ENCODE measurements around the gene DRC1.
"Not testable (repeated sequence)": the region's sequence is repeated elsewhere in the genome, so short reads cannot be mapped to it uniquely, and the experiment has no call there.

The DRC1 gene

GRCh38 chr2:26401739-26402541 is at the start of gene DRC1:
Gene DRC1, plus strand, starts transcription at chr2:26401920. Its CDS starts 70 bp downstream, at chr2:26401990.
- TF ChIP-seq CTCF (IDR thresholded peaks at IDR 0.05; ENCODE audit: low read depth, low read length), result no peak
- peak within 1 kb of the TSS; percentile 52 for H3K4me3 ChIP-seq (ENCODE audit: low read depth, low read length)
- DNase-seq (ENCODE audit: low read depth, low spot score), result peak; percentile 75
- in situ Hi-C loops (cut with HindIII; ENCODE audit: low sequenced_read_pairs), result no loop called here

- in situ Hi-C loops (cut with HindIII; ENCODE audit: low sequenced_read_pairs), result no loop called here
- TF ChIP-seq CTCF (IDR thresholded peaks at IDR 0.05; ENCODE audit: low read depth, low read length), result no peak
- no peak for DNase-seq (ENCODE audit: low read depth, low spot score)
- no peak overlapping the region for H3K4me3 ChIP-seq (ENCODE audit: low read depth, low read length)
Measured at GRCh38 chr2:26352892-26353291, 48.8 kb upstream of the DRC1 start.

- in situ Hi-C loops (cut with HindIII; ENCODE audit: low sequenced_read_pairs); H3K4me3 ChIP-seq (ENCODE audit: low read depth, low read length); DNase-seq (ENCODE audit: low read depth, low spot score): not testable (repeated sequence)
Measured at GRCh38 chr2:26354469-26354868, 47.3 kb upstream of the DRC1 start.

- H3K4me3 ChIP-seq (ENCODE audit: low read depth, low read length), result no peak overlapping the region
- in situ Hi-C loops (cut with HindIII; ENCODE audit: low sequenced_read_pairs), result no loop called here
- no peak for TF ChIP-seq CTCF (IDR thresholded peaks at IDR 0.05; ENCODE audit: low read depth, low read length)
- peak; percentile 93 for DNase-seq (ENCODE audit: low read depth, low spot score)
Measured at GRCh38 chr2:26355038-26355995, 46.4 kb upstream of the DRC1 start.

- in situ Hi-C loops (cut with HindIII; ENCODE audit: low sequenced_read_pairs), result no loop called here
- no peak for DNase-seq (ENCODE audit: low read depth, low spot score)
- no peak for TF ChIP-seq CTCF (IDR thresholded peaks at IDR 0.05; ENCODE audit: low read depth, low read length)
- H3K4me3 ChIP-seq (ENCODE audit: low read depth, low read length), result no peak overlapping the region
Measured at GRCh38 chr2:26356111-26356510, 45.6 kb upstream of the DRC1 start.

GRCh38 chr2:26356771-26357170 is 44.9 kb upstream of the DRC1 start:
- no peak for TF ChIP-seq CTCF (IDR thresholded peaks at IDR 0.05; ENCODE audit: low read depth, low read length)
- H3K4me3 ChIP-seq (ENCODE audit: low read depth, low read length), result no peak overlapping the region
- no peak for DNase-seq (ENCODE audit: low read depth, low spot score)
- in situ Hi-C loops (cut with HindIII; ENCODE audit: low sequenced_read_pairs), result no loop called here
